ENCODE measurements around the gene SPSB1.

Gene SPSB1

GRCh38 chr1:9338397-9339246 is 45.9 kb downstream of the SPSB1 start:
- in situ Hi-C loops (cut with HindIII; ENCODE audit: low sequenced_read_pairs), result no loop called here

- in situ Hi-C loops (cut with HindIII; ENCODE audit: low sequenced_read_pairs), result no loop called here
Measured at GRCh38 chr1:9340172-9340854, 47.6 kb downstream of the SPSB1 start.

- in situ Hi-C loops (cut with HindIII; ENCODE audit: low sequenced_read_pairs), result no loop called here
Measured at GRCh38 chr1:9340864-9341263, 48.2 kb downstream of the SPSB1 start.

GRCh38 chr1:9341301-9341845 is 48.7 kb downstream of the SPSB1 start:
- in situ Hi-C loops (cut with HindIII; ENCODE audit: low sequenced_read_pairs), result no loop called here

GRCh38 chr1:9343269-9343668 is 50.6 kb downstream of the SPSB1 start:
- in situ Hi-C loops (cut with HindIII; ENCODE audit: low sequenced_read_pairs), result no loop called here

GRCh38 chr1:9344426-9345200 is 51.9 kb downstream of the SPSB1 start:
- in situ Hi-C loops (cut with HindIII; ENCODE audit: low sequenced_read_pairs), result no loop called here

- in situ Hi-C loops (cut with HindIII; ENCODE audit: low sequenced_read_pairs), result no loop called here
Measured at GRCh38 chr1:9345471-9345870, 52.8 kb downstream of the SPSB1 start.

GRCh38 chr1:9345922-9346321 is 53.2 kb downstream of the SPSB1 start:
- in situ Hi-C loops (cut with HindIII; ENCODE audit: low sequenced_read_pairs), result no loop called here

GRCh38 chr1:9346566-9346965 is 53.9 kb downstream of the SPSB1 start:
- in situ Hi-C loops (cut with HindIII; ENCODE audit: low sequenced_read_pairs), result no loop called here

GRCh38 chr1:9347095-9347850 is 54.6 kb downstream of the SPSB1 start:
- in situ Hi-C loops (cut with HindIII; ENCODE audit: low sequenced_read_pairs), result no loop called here

GRCh38 chr1:9349331-9349851 is 56.7 kb downstream of the SPSB1 start:
- in situ Hi-C loops (cut with HindIII; ENCODE audit: low sequenced_read_pairs), result no loop called here

- in situ Hi-C loops (cut with HindIII; ENCODE audit: low sequenced_read_pairs), result no loop called here
Measured at GRCh38 chr1:9350013-9350908, 57.6 kb downstream of the SPSB1 start.

GRCh38 chr1:9350960-9351359 is 58.3 kb downstream of the SPSB1 start:
- in situ Hi-C loops (cut with HindIII; ENCODE audit: low sequenced_read_pairs), result no loop called here

- in situ Hi-C loops (cut with HindIII; ENCODE audit: low sequenced_read_pairs), result no loop called here
Measured at GRCh38 chr1:9351654-9352271, 59.1 kb downstream of the SPSB1 start.

GRCh38 chr1:9352377-9353134 is 59.9 kb downstream of the SPSB1 start:
- in situ Hi-C loops (cut with HindIII; ENCODE audit: low sequenced_read_pairs), result no loop called here

- in situ Hi-C loops (cut with HindIII; ENCODE audit: low sequenced_read_pairs), result no loop called here
Measured at GRCh38 chr1:9355503-9355902, 62.8 kb downstream of the SPSB1 start.

GRCh38 chr1:9356021-9356420 is 63.3 kb downstream of the SPSB1 start:
- in situ Hi-C loops (cut with HindIII; ENCODE audit: low sequenced_read_pairs), result no loop called here

- in situ Hi-C loops (cut with HindIII; ENCODE audit: low sequenced_read_pairs), result no loop called here
Measured at GRCh38 chr1:9356829-9357466, 64.3 kb downstream of the SPSB1 start.
